ENCODE results near the gene UPK1A.

DNA sequence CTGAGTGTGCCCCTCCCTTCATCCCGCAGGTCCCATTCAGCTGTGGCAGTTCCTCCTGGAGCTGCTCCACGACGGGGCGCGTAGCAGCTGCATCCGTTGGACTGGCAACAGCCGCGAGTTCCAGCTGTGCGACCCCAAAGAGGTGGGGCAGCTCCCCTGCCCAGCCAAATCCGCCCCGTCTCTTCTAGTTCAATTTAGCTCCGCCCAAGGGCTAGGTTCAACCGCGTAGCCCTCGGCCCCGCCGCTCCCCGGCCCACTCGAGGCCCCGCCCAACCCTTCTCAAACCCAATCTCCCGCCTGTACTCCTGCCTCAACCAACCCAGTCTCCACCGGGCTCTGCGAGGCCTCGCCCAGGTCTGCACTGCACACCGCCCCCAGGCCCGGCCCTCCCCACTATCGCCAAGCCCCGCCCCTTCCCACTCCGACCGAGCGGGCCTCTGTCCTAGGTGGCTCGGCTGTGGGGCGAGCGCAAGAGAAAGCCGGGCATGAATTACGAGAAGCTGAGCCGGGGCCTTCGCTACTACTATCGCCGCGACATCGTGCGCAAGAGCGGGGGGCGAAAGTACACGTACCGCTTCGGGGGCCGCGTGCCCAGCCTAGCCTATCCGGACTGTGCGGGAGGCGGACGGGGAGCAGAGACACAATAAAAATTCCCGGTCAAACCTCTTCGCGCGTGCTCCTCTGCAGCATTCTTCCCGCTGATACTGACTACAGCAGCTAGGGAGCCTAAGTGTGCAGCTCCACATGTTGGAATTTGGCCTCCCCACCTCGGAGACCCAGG, 21.9 kb upstream of the UPK1A start:
- TF ChIP-seq JUND (IDR thresholded peaks at IDR 0.05; ENCODE audit: borderline replicate concordance, low read depth, low read length) (no peak), JUND (tag; IDR thresholded peaks at IDR 0.05; ENCODE audit: borderline replicate concordance, low read depth, low read length) (no peak), HMGN3 (IDR thresholded peaks at IDR 0.05; ENCODE audit: borderline replicate concordance, extremely low read depth, insufficient read length, low read depth, low read length) (peak; percentile 88), CAMTA2 (CRISPR knock-in tag; conservative IDR thresholded peaks at IDR 0.05) (no peak), POLR2A (conservative IDR thresholded peaks at IDR 0.05) (peak; percentile 72), GTF2E2 (tag; IDR thresholded peaks at IDR 0.05) (no peak), GABPB1 (CRISPR knock-in tag; IDR thresholded peaks at IDR 0.05) (no peak; the same call in 1 of the 2 replicates), CHD2 (IDR thresholded peaks at IDR 0.05; ENCODE audit: low read depth, low read length) (no peak)
- TF ChIP-seq, protein P1, sequence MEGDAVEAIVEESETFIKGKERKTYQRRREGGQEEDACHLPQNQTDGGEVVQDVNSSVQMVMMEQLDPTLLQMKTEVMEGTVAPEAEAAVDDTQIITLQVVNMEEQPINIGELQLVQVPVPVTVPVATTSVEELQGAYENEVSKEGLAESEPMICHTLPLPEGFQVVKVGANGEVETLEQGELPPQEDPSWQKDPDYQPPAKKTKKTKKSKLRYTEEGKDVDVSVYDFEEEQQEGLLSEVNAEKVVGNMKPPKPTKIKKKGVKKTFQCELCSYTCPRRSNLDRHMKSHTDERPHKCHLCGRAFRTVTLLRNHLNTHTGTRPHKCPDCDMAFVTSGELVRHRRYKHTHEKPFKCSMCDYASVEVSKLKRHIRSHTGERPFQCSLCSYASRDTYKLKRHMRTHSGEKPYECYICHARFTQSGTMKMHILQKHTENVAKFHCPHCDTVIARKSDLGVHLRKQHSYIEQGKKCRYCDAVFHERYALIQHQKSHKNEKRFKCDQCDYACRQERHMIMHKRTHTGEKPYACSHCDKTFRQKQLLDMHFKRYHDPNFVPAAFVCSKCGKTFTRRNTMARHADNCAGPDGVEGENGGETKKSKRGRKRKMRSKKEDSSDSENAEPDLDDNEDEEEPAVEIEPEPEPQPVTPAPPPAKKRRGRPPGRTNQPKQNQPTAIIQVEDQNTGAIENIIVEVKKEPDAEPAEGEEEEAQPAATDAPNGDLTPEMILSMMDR (IDR thresholded peaks at IDR 0.05 in 2 of 3, conservative IDR thresholded peaks at IDR 0.05 in 1 of 3; ENCODE audit: insufficient read depth in 2 of 3, low read depth in 1 of 3, low read length in 3 of 3), result no peak; a peak in 1 of 6 replicates

All from K562 (cell line).